T-helper 2 cell treated with Interferon-gamma antibody and Interleukin-4, amounts not matched to agents 5 μg/mL and 100 μg/mL, for 36 hours (primary cell): Measurements from ENCODE around the gene GNL2.
"Not testable (repeated sequence)": the region's sequence is repeated elsewhere in the genome, so short reads cannot be mapped to it uniquely, and the experiment has no call there.

Source experiments
- DNase-seq: peaks from one replicate; pipeline ENCODE4 v3.0.0; 2021; ENCODE audit warnings: low spot score
- H3K27ac Mint-ChIP-seq: one replicate; pipeline ENCODE4 v1.8.0; 2021; ENCODE audit warnings: mild to moderate bottlenecking, mixed read lengths
- H3K27me3 Mint-ChIP-seq: one replicate; pipeline ENCODE4 v1.8.0; 2021; ENCODE audit warnings: low read depth, mixed read lengths
- H3K36me3 Mint-ChIP-seq: one replicate; pipeline ENCODE4 v1.8.0; 2021; ENCODE audit warnings: low read depth, mixed read lengths
- H3K4me1 Mint-ChIP-seq: one replicate; pipeline ENCODE4 v1.8.0; 2021; ENCODE audit warnings: low read depth, mixed read lengths
- H3K4me3 Mint-ChIP-seq: one replicate; pipeline ENCODE4 v1.8.0; 2022; ENCODE audit warnings: mild to moderate bottlenecking, moderate library complexity, mixed read lengths
- H3K9me3 Mint-ChIP-seq: one replicate; pipeline ENCODE4 v1.8.0; 2021; ENCODE audit warnings: mixed read lengths

Gene GNL2

GRCh38 chr1:37599940-37600339 lies 4.2 kb upstream of the GNL2 start:
- Mint-ChIP-seq H3K27me3 (peaks cover 17% of the 10 kb centered on the region), H3K27ac (no peak overlapping the region), H3K4me1 (peaks cover 10% of the 10 kb centered on the region), H3K36me3 (no peaks in the 10 kb centered on the region), H3K9me3 (no peaks in the 10 kb centered on the region), H3K4me3 (no peak overlapping the region)
- DNase-seq, result no peak

GRCh38 chr1:37596182-37596667 lies 488 bp upstream of the GNL2 start:
- Mint-ChIP-seq H3K27ac (peak overlapping the region; percentile 94), H3K36me3 (peaks cover 19% of the 10 kb centered on the region), H3K4me1 (peaks cover 23% of the 10 kb centered on the region), H3K4me3 (peak overlapping the region; percentile 99), H3K9me3 (no peaks in the 10 kb centered on the region), H3K27me3 (peaks cover 4% of the 10 kb centered on the region)
- no peak for DNase-seq

- no peak overlapping the region for H3K27ac Mint-ChIP-seq
- H3K9me3 Mint-ChIP-seq, result no peaks in the 10 kb centered on the region
- H3K4me3 Mint-ChIP-seq, result peak overlapping the region; percentile 21
- peaks cover 38% of the 10 kb centered on the region for H3K36me3 Mint-ChIP-seq
- peaks cover 23% of the 10 kb centered on the region for H3K4me1 Mint-ChIP-seq
- peaks cover 4% of the 10 kb centered on the region for H3K27me3 Mint-ChIP-seq
- no peak for DNase-seq
Observed at GRCh38 chr1:37593726-37594125, 2.0 kb downstream of the GNL2 start.

GRCh38 chr1:37588939-37589338 lies 6.8 kb downstream of the GNL2 start:
- peaks cover 14% of the 10 kb centered on the region for H3K4me1 Mint-ChIP-seq
- H3K27me3 Mint-ChIP-seq, result no peaks in the 10 kb centered on the region
- H3K4me3 Mint-ChIP-seq, result no peak overlapping the region
- no peak overlapping the region for H3K27ac Mint-ChIP-seq
- H3K36me3 Mint-ChIP-seq, result peaks cover 64% of the 10 kb centered on the region
- no peak for DNase-seq
- H3K9me3 Mint-ChIP-seq, result no peaks in the 10 kb centered on the region

- DNase-seq, H3K4me3 Mint-ChIP-seq, H3K9me3 Mint-ChIP-seq, H3K27me3 Mint-ChIP-seq: not testable (repeated sequence)
- Mint-ChIP-seq H3K4me1 (peaks cover 14% of the 10 kb centered on the region), H3K36me3 (peaks cover 70% of the 10 kb centered on the region), H3K27ac (peak overlapping the region; percentile 8)
Observed at GRCh38 chr1:37584544-37584943, 11.2 kb downstream of the GNL2 start.

- H3K36me3 Mint-ChIP-seq, result peaks cover 84% of the 10 kb centered on the region
- no peaks in the 10 kb centered on the region for H3K27me3 Mint-ChIP-seq
- peaks cover 58% of the 10 kb centered on the region for H3K4me1 Mint-ChIP-seq
- no peak for DNase-seq
- no peak overlapping the region for H3K4me3 Mint-ChIP-seq
- H3K9me3 Mint-ChIP-seq, result no peaks in the 10 kb centered on the region
- peak overlapping the region; percentile 46 for H3K27ac Mint-ChIP-seq
Observed at GRCh38 chr1:37575692-37576091, 20.0 kb downstream of the GNL2 start.

- no peaks in the 10 kb centered on the region for H3K9me3 Mint-ChIP-seq
- peak overlapping the region; percentile 46 for H3K27ac Mint-ChIP-seq
- H3K4me3 Mint-ChIP-seq, result peak overlapping the region; percentile 19
- peaks cover 81% of the 10 kb centered on the region for H3K36me3 Mint-ChIP-seq
- H3K4me1 Mint-ChIP-seq, result peaks cover 56% of the 10 kb centered on the region
- H3K27me3 Mint-ChIP-seq, result no peaks in the 10 kb centered on the region
- peak; percentile 36 for DNase-seq
Observed at GRCh38 chr1:37574834-37575480, 20.8 kb downstream of the GNL2 start.

- Mint-ChIP-seq H3K27ac (peak overlapping the region; percentile 91), H3K27me3 (no peaks in the 10 kb centered on the region), H3K9me3 (no peaks in the 10 kb centered on the region), H3K36me3 (peaks cover 87% of the 10 kb centered on the region), H3K4me1 (peaks cover 40% of the 10 kb centered on the region), H3K4me3 (peak overlapping the region; percentile 82)
- DNase-seq, result no peak
Observed at GRCh38 chr1:37570528-37571334, 25.0 kb downstream of the GNL2 start.

GRCh38 chr1:37567023-37567422 lies 28.7 kb downstream of the GNL2 start:
- Mint-ChIP-seq H3K27ac (no peak overlapping the region), H3K4me1 (peaks cover 16% of the 10 kb centered on the region), H3K9me3 (no peaks in the 10 kb centered on the region), H3K4me3 (no peak overlapping the region), H3K27me3 (no peaks in the 10 kb centered on the region), H3K36me3 (peaks cover 67% of the 10 kb centered on the region)
- DNase-seq, result no peak

- Mint-ChIP-seq H3K27ac (no peak overlapping the region), H3K4me3 (no peak overlapping the region), H3K4me1 (peaks cover 2% of the 10 kb centered on the region), H3K36me3 (peaks cover 51% of the 10 kb centered on the region), H3K9me3 (no peaks in the 10 kb centered on the region), H3K27me3 (no peaks in the 10 kb centered on the region)
- no peak for DNase-seq
Observed at GRCh38 chr1:37564892-37565291, 30.8 kb downstream of the GNL2 start.

GRCh38 chr1:37562984-37563383 lies 32.8 kb downstream of the GNL2 start:
- Mint-ChIP-seq H3K36me3 (peaks cover 32% of the 10 kb centered on the region), H3K9me3 (no peaks in the 10 kb centered on the region), H3K4me3 (no peak overlapping the region), H3K27me3 (no peaks in the 10 kb centered on the region), H3K4me1 (peaks cover 2% of the 10 kb centered on the region), H3K27ac (no peak overlapping the region)
- no peak for DNase-seq

GRCh38 chr1:37561133-37562132 lies 34.3 kb downstream of the GNL2 start:
- H3K27ac Mint-ChIP-seq, result peak overlapping the region; percentile 42
- peaks cover 18% of the 10 kb centered on the region for H3K36me3 Mint-ChIP-seq
- peaks cover 4% of the 10 kb centered on the region for H3K4me1 Mint-ChIP-seq
- no peak overlapping the region for H3K4me3 Mint-ChIP-seq
- H3K27me3 Mint-ChIP-seq, result no peaks in the 10 kb centered on the region
- no peak for DNase-seq
- H3K9me3 Mint-ChIP-seq, result no peaks in the 10 kb centered on the region

- Mint-ChIP-seq H3K36me3 (peaks cover 13% of the 10 kb centered on the region), H3K27ac (no peak overlapping the region), H3K9me3 (no peaks in the 10 kb centered on the region), H3K4me1 (peaks cover 7% of the 10 kb centered on the region), H3K4me3 (no peak overlapping the region), H3K27me3 (no peaks in the 10 kb centered on the region)
- DNase-seq, result no peak
Observed at GRCh38 chr1:37560401-37561132, 35.2 kb downstream of the GNL2 start.
